ENCODE measurements around the gene KCNK18.

Gene KCNK18

GRCh38 chr10:117186832-117187615, 10.3 kb upstream of the KCNK18 start:
- no peak for DNase-seq (ENCODE audit: extremely low read depth, low read depth)

GRCh38 chr10:117188371-117188770, 8.9 kb upstream of the KCNK18 start:
- no peak for TF ChIP-seq CTCF (IDR thresholded peaks at IDR 0.05; ENCODE audit: low read depth, low read length)
- no peak for DNase-seq (ENCODE audit: extremely low read depth, low read depth)

More at GRCh38 chr10:117186832-117187615, 10.3 kb upstream of the KCNK18 start:
- TF ChIP-seq CTCF (IDR thresholded peaks at IDR 0.05; ENCODE audit: low read depth, low read length) = no peak

- no peak for TF ChIP-seq CTCF (IDR thresholded peaks at IDR 0.05; ENCODE audit: low read depth, low read length)
- no peak for DNase-seq (ENCODE audit: extremely low read depth, low read depth)
Measured at GRCh38 chr10:117189557-117189956, 7.7 kb upstream of the KCNK18 start.

GRCh38 chr10:117198088-117198487, 799 bp downstream of the KCNK18 start:
- no peak for DNase-seq (ENCODE audit: extremely low read depth, low read depth)

GRCh38 chr10:117201826-117202225, 4.5 kb downstream of the KCNK18 start:
- DNase-seq (ENCODE audit: extremely low read depth, low read depth) = no peak
- TF ChIP-seq CTCF (IDR thresholded peaks at IDR 0.05; ENCODE audit: low read depth, low read length) = no peak

More at GRCh38 chr10:117198088-117198487, 799 bp downstream of the KCNK18 start:
- TF ChIP-seq CTCF (IDR thresholded peaks at IDR 0.05; ENCODE audit: low read depth, low read length) = no peak

- DNase-seq (ENCODE audit: extremely low read depth, low read depth) = no peak
- TF ChIP-seq CTCF (IDR thresholded peaks at IDR 0.05; ENCODE audit: low read depth, low read length) = no peak
Measured at GRCh38 chr10:117204316-117204715, 7.0 kb downstream of the KCNK18 start.

GRCh38 chr10:117212176-117212575, 14.9 kb downstream of the KCNK18 start:
- no peak for DNase-seq (ENCODE audit: extremely low read depth, low read depth)
- TF ChIP-seq CTCF (IDR thresholded peaks at IDR 0.05; ENCODE audit: low read depth, low read length) = no peak

All from AG09319 (cell line).